ENCODE results near the gene C3orf20.

Gene C3orf20

DNA sequence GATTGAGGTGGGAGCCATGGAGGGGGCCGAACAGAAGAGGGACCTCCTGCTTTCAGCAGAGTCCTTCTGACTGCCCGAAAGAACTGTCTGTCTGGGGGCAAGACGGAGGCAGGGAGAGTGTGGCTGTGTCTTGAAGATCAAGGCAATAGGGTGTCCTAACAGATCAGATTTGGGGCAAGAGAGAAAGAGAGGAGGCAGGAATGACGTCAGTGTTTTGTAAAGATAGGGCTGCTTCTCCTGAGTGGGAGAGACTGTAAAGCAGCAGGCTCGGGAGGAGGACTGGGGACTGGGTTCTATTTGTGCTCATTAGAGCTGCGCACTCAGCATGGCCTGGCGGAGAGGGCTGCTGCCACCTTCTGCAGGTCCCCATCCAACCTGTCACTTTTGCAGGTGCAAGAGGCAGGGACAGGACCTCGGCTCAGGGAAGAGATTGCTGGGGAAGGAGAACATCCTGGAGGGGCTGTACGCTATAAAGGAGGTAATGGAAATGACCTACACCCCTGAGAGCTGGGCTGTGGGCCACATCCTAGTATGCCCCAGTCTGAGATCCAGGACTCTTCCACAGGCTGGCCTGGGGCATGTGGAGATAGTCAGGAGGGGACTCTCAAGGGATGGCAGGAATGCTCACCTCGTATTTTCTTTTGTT, 114.8 kb downstream of the C3orf20 start:
- TF ChIP-seq GATA1 (IDR thresholded peaks at IDR 0.05; ENCODE audit: low read depth, low read length) (no peak), POLR2A (IDR thresholded peaks at IDR 0.05; ENCODE audit: low read length) (no peak)
- no peak for DNase-seq

GRCh38 chr3:14791343-14791945, 116.5 kb downstream of the C3orf20 start:
- no peak for TF ChIP-seq GATA1 (IDR thresholded peaks at IDR 0.05; ENCODE audit: low read depth, low read length)
- no peak for TF ChIP-seq POLR2A (IDR thresholded peaks at IDR 0.05; ENCODE audit: low read length)
- peak; percentile 41 to 53 for DNase-seq

- no peak for TF ChIP-seq GATA1 (IDR thresholded peaks at IDR 0.05; ENCODE audit: low read depth, low read length)
- no peak for TF ChIP-seq POLR2A (IDR thresholded peaks at IDR 0.05; ENCODE audit: low read length)
- no peak for DNase-seq
These were observed 117.8 kb downstream of the C3orf20 start for GRCh38 chr3:14792691-14793121.

GRCh38 chr3:14793126-14793857, 118.4 kb downstream of the C3orf20 start:
- no peak for DNase-seq
- TF ChIP-seq GATA1 (IDR thresholded peaks at IDR 0.05; ENCODE audit: low read depth, low read length) (no peak), POLR2A (IDR thresholded peaks at IDR 0.05; ENCODE audit: low read length) (no peak)

DNA sequence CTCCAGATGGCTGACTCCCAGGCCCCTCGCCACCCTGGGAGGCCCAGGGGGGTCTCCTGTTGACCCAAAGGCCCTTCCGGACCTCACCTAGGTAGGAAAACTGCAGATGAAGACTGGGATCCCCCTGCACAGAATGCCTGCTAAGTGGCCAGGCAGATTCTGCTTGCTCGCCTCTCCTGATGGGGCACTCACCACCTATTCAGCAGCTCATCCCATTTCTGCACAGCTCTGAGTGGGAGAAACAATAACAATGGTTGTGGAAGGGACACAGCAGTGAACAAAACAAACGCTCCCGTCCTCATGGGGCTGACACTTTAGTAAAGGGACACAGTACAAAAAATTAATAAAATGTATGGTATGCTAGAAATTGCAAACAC, 118.9 kb downstream of the C3orf20 start:
- DNase-seq: no peak
- TF ChIP-seq GATA1 (IDR thresholded peaks at IDR 0.05; ENCODE audit: low read depth, low read length) (no peak), POLR2A (IDR thresholded peaks at IDR 0.05; ENCODE audit: low read length) (no peak)

GRCh38 chr3:14794435-14794834, 119.5 kb downstream of the C3orf20 start:
- DNase-seq: no peak
- no peak for TF ChIP-seq POLR2A (IDR thresholded peaks at IDR 0.05; ENCODE audit: low read length)

DNA sequence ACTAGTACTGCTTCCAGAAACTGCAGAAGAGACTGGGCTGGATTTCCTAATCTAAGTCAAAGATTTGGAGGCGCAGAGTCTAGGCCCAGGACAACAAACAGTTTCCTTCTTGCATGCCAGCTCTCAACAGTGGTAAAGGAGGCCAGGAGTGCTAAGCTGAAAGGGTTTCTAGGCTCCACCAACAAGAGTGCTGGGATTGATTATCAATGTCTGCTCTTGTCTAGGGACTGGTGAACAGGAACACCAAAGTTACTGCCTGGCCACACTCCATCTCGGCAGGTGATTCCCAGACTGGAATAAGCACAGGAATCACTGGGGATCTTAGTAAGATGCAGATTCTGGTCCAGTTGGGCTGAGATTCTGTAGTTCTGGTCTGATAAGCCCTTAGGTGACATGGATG, 121.1 kb downstream of the C3orf20 start:
- TF ChIP-seq GATA1 (IDR thresholded peaks at IDR 0.05; ENCODE audit: low read depth, low read length) (no peak), POLR2A (IDR thresholded peaks at IDR 0.05; ENCODE audit: low read length) (no peak)
- DNase-seq: no peak

DNA sequence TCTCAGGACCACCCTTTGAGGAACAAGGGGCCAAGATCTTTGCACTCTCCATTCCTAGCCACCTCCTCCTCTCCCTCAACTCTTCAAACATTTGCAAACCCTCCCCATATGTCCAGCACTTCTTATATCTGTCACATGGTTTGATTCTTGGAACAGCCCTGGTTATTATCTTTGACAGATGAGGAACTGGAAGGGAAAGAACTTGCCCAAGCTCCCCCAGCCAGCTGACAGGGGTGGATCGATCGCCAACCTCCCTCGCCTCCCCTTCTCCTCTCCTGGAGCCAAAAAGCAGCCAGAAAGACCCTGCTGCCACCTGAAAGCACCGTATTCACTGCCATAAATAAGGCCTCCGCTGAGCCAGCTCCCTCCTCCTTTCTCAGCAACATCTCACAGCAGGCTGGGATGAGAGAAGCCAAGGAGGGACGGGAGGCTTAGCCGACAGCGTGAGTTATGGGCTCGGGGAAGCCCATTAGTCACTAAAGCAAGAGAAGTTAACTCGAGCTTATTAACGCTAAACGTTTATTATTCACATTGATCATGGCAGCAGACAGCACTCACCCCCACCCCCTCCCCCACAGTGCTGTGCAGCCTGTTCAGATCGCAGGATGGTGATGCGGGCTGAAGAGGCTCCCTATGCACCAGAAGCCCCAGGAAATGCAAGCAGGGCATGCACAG, 121.6 kb downstream of the C3orf20 start:
- no peak for TF ChIP-seq GATA1 (IDR thresholded peaks at IDR 0.05; ENCODE audit: low read depth, low read length)
- TF ChIP-seq POLR2A (IDR thresholded peaks at IDR 0.05; ENCODE audit: low read length): no peak

DNA sequence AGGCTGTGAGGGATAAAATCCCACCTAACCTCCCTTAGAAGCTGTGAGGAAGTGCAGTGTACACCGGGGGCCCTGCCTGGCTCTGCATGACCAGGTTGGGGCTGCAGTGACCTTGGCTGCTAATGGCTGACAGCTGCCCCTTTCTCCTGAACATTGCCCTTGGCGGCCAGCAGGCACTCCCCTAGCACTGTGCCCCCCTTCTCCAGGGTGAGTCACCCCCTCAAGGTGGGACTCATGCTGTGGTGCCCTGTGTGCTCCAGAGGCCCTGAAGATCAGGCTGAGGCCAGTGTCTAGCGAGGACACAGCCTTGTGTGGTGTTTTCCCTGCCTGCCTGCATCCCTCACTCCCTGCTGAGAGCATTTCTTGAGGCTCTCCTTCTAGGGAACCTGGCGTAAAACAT, 122.8 kb downstream of the C3orf20 start:
- TF ChIP-seq POLR2A (IDR thresholded peaks at IDR 0.05; ENCODE audit: low read length) (no peak), GATA1 (IDR thresholded peaks at IDR 0.05; ENCODE audit: low read depth, low read length) (no peak)
- no peak for DNase-seq

More for the DNA sequence above, 121.6 kb downstream of the C3orf20 start:
- DNase-seq: no peak

DNA sequence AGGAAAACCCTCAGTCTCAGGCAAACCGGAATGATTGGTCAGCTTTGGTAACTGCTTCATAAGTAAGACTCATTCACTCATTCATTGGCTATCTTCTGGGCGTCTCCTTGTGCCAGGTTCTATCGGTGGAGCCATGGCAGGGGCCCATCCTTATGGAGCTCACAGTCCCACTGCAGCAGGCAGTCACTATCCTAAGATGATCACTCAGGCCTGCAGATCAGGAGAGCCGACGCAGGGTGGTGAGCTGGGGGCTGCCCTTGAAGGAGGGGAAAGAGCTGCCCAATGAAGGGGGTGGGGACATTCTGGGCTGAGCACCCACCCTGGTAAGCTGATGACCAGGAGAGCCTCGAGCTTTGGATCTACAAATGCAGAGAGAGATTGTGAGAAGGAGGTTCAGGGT, 123.3 kb downstream of the C3orf20 start:
- TF ChIP-seq POLR2A (IDR thresholded peaks at IDR 0.05; ENCODE audit: low read length): no peak
- TF ChIP-seq GATA1 (IDR thresholded peaks at IDR 0.05; ENCODE audit: low read depth, low read length): no peak
- DNase-seq: no peak

GRCh38 chr3:14799146-14799545, 124.2 kb downstream of the C3orf20 start:
- no peak for DNase-seq
- TF ChIP-seq POLR2A (IDR thresholded peaks at IDR 0.05; ENCODE audit: low read length) (no peak), GATA1 (IDR thresholded peaks at IDR 0.05; ENCODE audit: low read depth, low read length) (no peak)

DNA sequence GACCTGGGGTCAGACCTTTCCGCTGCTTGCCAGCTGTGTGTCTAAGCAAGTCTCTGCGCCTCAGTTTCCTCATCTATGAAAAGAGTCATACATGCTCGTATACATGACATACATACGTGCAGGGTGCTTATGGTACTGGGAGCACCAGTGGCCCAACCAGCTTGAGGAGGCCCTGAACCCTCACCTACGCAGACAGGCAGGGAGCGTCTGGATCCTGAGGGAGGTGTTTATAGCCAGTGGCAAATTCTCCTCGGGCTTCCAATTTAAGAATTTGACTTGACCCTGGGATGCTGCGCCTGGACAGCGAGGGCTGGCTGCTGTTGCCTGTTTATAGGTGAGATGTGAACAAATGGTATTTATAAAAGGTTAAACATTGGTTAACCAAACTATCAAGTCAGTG, 126.1 kb downstream of the C3orf20 start:
- TF ChIP-seq POLR2A (IDR thresholded peaks at IDR 0.05; ENCODE audit: low read length) (no peak), GATA1 (IDR thresholded peaks at IDR 0.05; ENCODE audit: low read depth, low read length) (no peak)

DNA sequence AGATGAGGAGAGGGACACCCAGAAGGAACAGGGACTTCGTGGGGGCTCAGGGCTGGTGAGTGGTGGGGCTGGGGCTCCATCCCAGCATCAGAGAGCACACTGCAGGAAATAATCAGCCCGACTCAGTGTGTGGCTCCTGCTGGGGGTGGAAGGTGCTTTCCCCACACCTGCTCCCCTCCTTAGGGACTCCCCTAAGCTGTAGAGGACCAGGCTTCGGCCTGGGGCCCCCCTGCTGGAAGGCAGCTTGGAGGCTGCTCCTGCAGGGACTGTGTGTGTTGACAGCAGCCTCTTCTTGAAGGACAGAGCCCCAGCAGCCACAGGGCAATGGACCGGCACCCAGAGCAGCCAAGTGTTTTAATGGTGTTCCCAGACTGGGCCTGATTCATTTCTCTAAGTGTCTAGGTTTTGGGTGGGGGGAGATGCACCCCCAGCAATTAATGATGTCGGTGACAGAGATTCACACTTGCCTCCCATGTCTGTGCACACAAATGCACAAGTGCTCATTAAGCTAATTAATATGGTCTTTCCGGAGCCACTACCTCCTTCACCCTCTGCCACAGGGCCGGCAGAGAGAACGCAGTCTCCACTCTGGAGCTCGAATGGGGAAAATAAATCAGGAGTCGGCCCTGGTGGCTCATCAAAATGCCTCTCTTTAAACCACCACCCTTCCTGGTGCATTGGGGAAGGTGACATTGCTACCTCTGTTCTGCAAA, 126.9 kb downstream of the C3orf20 start:
- no peak for DNase-seq
- TF ChIP-seq POLR2A (IDR thresholded peaks at IDR 0.05; ENCODE audit: low read length): no peak
- no peak for TF ChIP-seq GATA1 (IDR thresholded peaks at IDR 0.05; ENCODE audit: low read depth, low read length)

More for the DNA sequence above, 126.1 kb downstream of the C3orf20 start:
- no peak for DNase-seq

DNA sequence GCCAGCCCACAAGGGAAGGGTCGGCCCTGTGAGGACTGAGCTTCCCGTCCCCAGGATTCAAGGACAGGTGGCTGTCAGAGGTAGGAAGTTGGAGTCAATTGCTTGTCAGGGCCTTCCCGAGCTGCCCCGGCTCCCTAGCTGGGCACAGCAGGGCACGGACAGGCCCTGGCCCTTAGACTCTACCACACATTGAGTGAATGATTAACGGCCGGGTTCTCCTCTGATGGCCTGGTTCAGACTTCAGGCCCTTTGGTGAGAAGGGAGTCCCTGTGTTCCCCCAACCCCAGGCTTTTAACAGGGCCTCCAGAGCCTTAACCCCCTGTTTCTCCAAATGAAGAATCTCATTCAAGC, 127.4 kb downstream of the C3orf20 start:
- DNase-seq: no peak
- TF ChIP-seq POLR2A (IDR thresholded peaks at IDR 0.05; ENCODE audit: low read length): no peak
- no peak for TF ChIP-seq GATA1 (IDR thresholded peaks at IDR 0.05; ENCODE audit: low read depth, low read length)

Data from erythroblast (primary cell).